Kidney epithelial cell (primary cell): ENCODE measurements around the gene CADPS. TPM values are rescaled to one million over a fixed set of nuclear protein-coding genes. Genes with fewer than 3 reads are reported as not detected.

Experiments used
- DNase-seq: peaks from one replicate; pipeline ENCODE4 v3.0.0-alpha.2; 2010; ENCODE audit warnings: low read depth
- H3K27me3 ChIP-seq: 2 replicates; pipeline ENCODE4 v1.6.0; 2011; ENCODE audit warnings: low read length; ENCODE audit not compliant: control insufficient read depth, insufficient read depth
- H3K36me3 ChIP-seq: 2 replicates; pipeline ENCODE4 v1.5.1; 2011; ENCODE audit warnings: low read length; ENCODE audit not compliant: control insufficient read depth, insufficient read depth
- H3K4me3 ChIP-seq: 2 replicates; pipeline ENCODE4 v1.5.1; 2011; ENCODE audit warnings: low read depth, mild to moderate bottlenecking, control low read depth, low read length
- CTCF ChIP-seq: IDR thresholded peaks from 2 replicates; pipeline ENCODE4 v1.5.1; 2011; ENCODE audit warnings: mild to moderate bottlenecking, moderate library complexity, low read length, control low read depth, inconsistent platforms; ENCODE audit not compliant: insufficient read depth, poor library complexity, severe bottlenecking
- total RNA-seq: library from RNA; depleted of rRNA; stranded (reverse); fragments of >200 nt; gene quantifications from 2 replicates; pipeline ENCODE4 v1.2.3, GENCODE V29; 2015

Gene CADPS
- total RNA-seq, 1 donor from 2014 or later = 0.08 TPM

GRCh38 chr3:62774221-62774620, 101.0 kb downstream of the CADPS start:
- DNase-seq = no peak
- no peak for TF ChIP-seq CTCF
- Histone ChIP-seq H3K4me3 (no peak overlapping the region), H3K36me3 (no peaks in the 10 kb centered on the region), H3K27me3 (no peaks in the 10 kb centered on the region)

GRCh38 chr3:62771331-62772072, 103.7 kb downstream of the CADPS start:
- no peak for TF ChIP-seq CTCF
- Histone ChIP-seq H3K4me3 (no peak overlapping the region), H3K36me3 (no peaks in the 10 kb centered on the region), H3K27me3 (no peaks in the 10 kb centered on the region)
- no peak for DNase-seq

GRCh38 chr3:62768896-62769295, 106.3 kb downstream of the CADPS start:
- no peaks in the 10 kb centered on the region for H3K36me3 ChIP-seq
- H3K4me3 ChIP-seq = no peak overlapping the region
- H3K27me3 ChIP-seq = no peaks in the 10 kb centered on the region
- DNase-seq = no peak
- TF ChIP-seq CTCF = no peak

- no peak for TF ChIP-seq CTCF
- no peak overlapping the region for H3K4me3 ChIP-seq
- no peaks in the 10 kb centered on the region for H3K27me3 ChIP-seq
- H3K36me3 ChIP-seq = no peaks in the 10 kb centered on the region
- DNase-seq = no peak
These were observed 113.5 kb downstream of the CADPS start for GRCh38 chr3:62761711-62762110.

- H3K4me3 ChIP-seq = no peak overlapping the region
- H3K36me3 ChIP-seq = no peaks in the 10 kb centered on the region
- H3K27me3 ChIP-seq = no peaks in the 10 kb centered on the region
- TF ChIP-seq CTCF = no peak
- no peak for DNase-seq
These were observed 113.9 kb downstream of the CADPS start for GRCh38 chr3:62761311-62761710.
